ENCODE data around the gene OLFM1.
"Not testable (repeated sequence)": the region's sequence is repeated elsewhere in the genome, so short reads cannot be mapped to it uniquely, and the experiment has no call there.

OLFM1 gene

DNA sequence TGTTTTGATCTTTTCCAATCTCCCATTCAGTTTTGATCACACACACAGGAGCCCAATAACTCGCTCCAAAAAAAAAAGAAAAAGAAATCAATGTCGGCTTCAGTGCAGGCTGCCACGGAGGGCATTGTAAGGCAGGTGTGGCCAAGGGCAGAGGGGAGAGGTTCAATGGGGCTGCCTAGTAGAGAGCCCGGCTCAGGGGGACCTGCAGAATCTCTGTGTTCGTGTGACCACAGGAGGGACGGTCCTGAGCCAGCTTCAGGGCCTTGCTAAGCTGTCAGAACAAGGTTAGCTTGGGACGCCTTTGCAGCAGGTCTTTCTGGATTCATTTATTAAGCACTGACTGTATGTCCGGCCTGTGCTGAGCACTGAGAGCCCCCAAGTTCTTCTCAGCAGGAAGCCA lies 22.2 kb downstream of the OLFM1 start:
- no peak for TF ChIP-seq CTCF (IDR thresholded peaks at IDR 0.05; ENCODE audit: borderline replicate concordance, insufficient read depth, low read depth, low read length)
- H3K4me3 ChIP-seq (ENCODE audit: low read depth, low read length): no peak overlapping the region

GRCh38 chr9:135110416-135110815 lies 22.9 kb downstream of the OLFM1 start:
- TF ChIP-seq CTCF (IDR thresholded peaks at IDR 0.05; ENCODE audit: borderline replicate concordance, insufficient read depth, low read depth, low read length): no peak

GRCh38 chr9:135111600-135111999 lies 24.1 kb downstream of the OLFM1 start:
- H3K4me3 ChIP-seq (ENCODE audit: low read depth, low read length): not testable (repeated sequence)

More at GRCh38 chr9:135110416-135110815, 22.9 kb downstream of the OLFM1 start:
- no peak overlapping the region for H3K4me3 ChIP-seq (ENCODE audit: low read depth, low read length)

DNA sequence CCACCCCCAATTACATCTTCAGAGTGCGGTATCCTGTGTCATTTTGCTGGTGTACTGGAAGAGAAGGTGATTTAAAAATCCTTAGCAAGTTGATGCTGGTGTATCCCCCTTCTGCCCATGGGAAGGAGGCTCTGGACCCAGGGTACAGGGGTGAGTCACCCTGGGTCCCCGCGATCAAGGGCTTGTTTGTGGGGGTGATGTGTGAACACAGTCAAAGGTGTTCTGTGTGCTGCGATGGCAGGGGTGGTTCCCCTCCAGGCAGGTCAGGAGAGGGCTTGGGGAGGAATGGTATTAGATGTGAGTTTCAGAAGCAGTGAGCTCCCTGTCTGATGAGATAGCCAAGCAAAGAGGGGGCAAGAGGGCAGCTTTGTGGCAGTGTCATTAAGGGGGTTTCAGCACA lies 28.9 kb downstream of the OLFM1 start:
- no peak overlapping the region for H3K4me3 ChIP-seq (ENCODE audit: low read depth, low read length)

DNA sequence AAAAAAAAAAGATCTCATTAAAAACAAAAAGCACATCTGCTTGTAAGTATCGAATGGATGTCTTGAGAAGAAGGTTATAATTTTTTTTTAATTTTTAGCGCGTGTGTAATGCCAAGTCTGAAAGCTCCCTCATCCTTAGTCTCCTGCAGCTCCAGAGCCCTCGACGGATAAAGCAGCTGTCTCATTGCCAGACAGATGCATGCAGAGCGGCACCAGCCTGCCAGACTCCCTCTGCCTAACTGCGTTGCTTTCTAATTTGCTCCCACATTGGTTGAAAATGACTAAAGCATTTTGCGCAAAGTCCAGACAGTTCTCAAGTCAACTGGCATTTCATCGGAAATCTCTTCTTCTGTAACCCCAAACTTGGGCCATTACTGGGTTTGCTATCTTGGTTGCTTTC lies 29.4 kb downstream of the OLFM1 start:
- TF ChIP-seq CTCF (IDR thresholded peaks at IDR 0.05; ENCODE audit: borderline replicate concordance, insufficient read depth, low read depth, low read length): no peak
- no peak overlapping the region for H3K4me3 ChIP-seq (ENCODE audit: low read depth, low read length)

More for the DNA sequence above, 28.9 kb downstream of the OLFM1 start:
- TF ChIP-seq CTCF (IDR thresholded peaks at IDR 0.05; ENCODE audit: borderline replicate concordance, insufficient read depth, low read depth, low read length): no peak

DNA sequence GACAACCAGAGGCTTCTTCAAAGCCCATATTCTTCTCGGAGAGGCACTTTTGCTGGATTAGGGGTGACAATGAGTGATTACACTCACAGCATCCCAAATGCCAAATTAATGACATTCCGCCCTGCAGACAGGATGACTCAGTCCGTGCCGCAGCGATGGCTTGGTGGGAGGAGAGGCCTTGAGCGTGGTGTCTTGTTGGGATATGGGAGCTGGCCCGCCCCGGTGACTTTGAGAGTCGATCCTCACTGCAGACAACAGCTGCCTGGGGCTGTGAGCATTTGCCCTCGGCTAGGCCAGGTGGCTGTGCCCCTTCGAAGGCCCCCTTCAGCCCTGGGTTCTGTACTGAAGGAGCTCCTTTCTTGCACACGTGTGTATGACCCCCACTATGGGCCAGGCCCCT lies 29.8 kb downstream of the OLFM1 start:
- no peak for TF ChIP-seq CTCF (IDR thresholded peaks at IDR 0.05; ENCODE audit: borderline replicate concordance, insufficient read depth, low read depth, low read length)
- no peak overlapping the region for H3K4me3 ChIP-seq (ENCODE audit: low read depth, low read length)

- TF ChIP-seq CTCF (IDR thresholded peaks at IDR 0.05; ENCODE audit: borderline replicate concordance, insufficient read depth, low read depth, low read length): no peak
- no peak overlapping the region for H3K4me3 ChIP-seq (ENCODE audit: low read depth, low read length)
Observed at GRCh38 chr9:135119496-135120064, 32.1 kb downstream of the OLFM1 start.

- no peak for TF ChIP-seq CTCF (IDR thresholded peaks at IDR 0.05; ENCODE audit: borderline replicate concordance, insufficient read depth, low read depth, low read length)
- no peak overlapping the region for H3K4me3 ChIP-seq (ENCODE audit: low read depth, low read length)
Observed at GRCh38 chr9:135120249-135120648, 32.8 kb downstream of the OLFM1 start.
